HK-2 (cell line): Measurements from ENCODE around the gene TNPO2.
A peak's percentile ranks its signal among the peaks of the same experiment; 100 is the strongest.
"Not testable (repeated sequence)": the region's sequence is repeated elsewhere in the genome, so short reads cannot be mapped to it uniquely, and the experiment has no call there.

ENCODE experiments used
- DNase-seq: peaks from one replicate; pipeline ENCODE4 v3.0.0-alpha.2; 2018; ENCODE audit not compliant: unreplicated experiment

Gene TNPO2

DNA sequence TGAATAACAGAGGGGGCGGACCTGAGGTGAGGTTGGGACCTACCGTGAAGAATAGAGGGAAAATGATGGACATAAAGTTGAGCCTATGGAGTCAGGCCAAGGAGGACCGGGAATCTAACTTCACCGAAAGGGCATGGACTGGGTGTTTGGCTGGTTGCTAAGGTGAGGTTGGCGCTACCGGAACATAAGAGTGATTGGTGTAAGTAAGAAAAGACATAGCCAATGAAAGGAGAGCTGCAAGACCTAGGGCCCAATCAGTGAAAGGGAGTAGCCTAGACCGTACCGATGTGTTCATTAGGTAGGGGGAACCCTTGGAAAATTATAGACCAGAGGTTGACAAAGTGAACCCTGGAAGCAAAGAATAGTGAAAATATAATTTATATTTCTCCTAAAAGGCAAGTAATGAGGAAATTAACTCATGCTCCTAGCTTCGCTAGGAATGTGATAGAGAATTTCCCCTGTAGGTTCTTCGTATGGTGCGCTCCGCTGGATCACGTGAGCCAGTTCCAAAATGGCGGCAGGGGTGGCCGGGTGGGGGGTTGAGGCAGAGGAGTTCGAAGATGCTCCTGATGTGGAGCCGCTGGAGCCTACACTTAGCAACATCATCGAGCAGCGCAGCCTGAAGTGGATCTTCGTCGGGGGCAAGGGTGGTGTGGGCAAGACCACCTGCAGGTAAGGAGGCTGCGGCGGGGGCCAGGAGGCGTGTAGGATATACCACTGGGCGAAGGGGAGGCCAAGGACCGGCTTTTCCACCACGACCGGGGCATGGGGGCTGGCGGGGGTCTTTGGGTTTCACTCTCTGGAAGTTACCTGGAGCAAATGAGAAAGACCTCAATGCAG lies 13.5 kb upstream of the TNPO2 start, which contains the start of gene GET3:
TSS of gene GET3 (plus strand) at position 503 of the 840 bp plus-strand sequence. CDS start at position 512, 9 bp downstream.
- DNase-seq: peak; percentile 93

DNA sequence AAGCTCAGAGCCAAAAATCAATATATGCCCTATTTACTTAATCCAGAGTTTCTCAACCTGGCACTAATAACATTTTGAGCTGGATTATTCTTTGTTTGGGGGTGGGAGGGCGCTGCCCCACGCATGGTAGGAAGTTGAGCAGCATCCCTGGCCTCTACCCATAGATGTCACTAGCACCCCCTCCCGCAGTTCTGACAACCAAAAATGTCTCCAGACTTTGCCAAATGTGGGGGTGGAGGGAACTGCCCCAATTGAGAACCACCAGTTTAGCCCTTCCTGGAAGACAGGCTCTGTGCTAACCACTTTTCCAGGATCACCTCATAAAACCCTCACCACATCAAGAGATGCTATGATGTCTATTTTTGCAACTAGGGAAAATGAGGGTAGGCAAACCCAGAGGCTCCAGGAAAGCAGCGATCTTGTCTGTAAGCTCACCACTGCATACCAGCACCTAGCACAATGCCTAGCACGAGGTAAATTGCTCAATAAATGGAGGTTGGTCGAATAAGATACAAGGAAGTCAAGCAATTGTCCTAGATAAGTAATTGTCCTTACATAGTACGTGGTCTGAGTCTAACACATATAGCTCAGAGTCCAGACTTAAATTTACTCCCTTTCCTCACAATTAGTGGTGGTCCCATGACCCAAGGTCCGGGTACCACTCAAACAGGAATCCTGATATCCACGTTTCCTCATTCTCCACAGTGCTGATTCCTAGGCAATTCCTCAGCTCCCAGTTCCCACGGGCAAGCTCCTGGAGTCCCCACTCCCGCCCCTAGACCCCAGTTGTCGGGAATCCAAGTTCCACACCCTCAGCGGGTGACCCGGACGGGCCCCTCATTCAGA lies 9.9 kb upstream of the TNPO2 start:
- DNase-seq: no peak

DNA sequence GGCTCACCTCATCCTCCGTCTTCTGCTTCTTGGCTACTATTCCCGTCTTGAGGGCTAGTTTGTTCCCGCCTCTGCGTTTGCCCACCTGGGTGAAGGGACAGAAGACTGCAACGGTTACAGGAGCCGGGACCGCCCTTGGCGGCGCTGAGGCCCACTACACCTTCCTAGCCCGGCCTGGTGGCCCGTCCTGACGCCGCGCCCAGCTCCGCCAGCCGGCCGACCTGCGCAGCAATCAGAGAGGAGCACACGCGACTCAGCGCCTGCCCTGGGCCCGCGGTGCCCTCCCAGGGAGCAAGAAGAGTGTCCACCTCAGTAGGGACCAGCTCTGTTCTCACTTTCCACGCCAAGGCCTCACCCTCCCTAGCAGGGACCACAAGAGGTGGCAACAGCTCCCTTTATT lies 7.6 kb upstream of the TNPO2 start:
- no peak for DNase-seq

DNA sequence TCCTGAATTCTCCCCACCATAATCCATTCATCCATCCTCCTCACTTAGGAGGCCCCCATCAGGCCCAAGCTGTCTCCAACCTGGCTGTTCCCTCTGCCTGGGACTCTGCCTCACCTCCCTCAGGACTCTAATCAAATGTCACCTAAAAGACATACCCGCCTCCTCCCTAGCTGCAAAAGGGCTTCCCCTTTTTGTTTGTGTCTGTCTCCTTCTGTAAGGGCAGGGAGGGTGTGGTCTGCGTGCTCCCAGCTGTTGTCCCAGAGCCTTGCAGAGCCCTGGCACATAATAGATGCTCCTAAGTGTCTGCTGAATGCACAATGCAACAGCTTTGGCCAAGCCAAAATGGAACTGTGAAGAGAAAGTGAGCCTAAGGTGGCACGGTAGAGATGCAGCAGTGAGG lies 6.3 kb upstream of the TNPO2 start:
- DNase-seq: no peak

DNA sequence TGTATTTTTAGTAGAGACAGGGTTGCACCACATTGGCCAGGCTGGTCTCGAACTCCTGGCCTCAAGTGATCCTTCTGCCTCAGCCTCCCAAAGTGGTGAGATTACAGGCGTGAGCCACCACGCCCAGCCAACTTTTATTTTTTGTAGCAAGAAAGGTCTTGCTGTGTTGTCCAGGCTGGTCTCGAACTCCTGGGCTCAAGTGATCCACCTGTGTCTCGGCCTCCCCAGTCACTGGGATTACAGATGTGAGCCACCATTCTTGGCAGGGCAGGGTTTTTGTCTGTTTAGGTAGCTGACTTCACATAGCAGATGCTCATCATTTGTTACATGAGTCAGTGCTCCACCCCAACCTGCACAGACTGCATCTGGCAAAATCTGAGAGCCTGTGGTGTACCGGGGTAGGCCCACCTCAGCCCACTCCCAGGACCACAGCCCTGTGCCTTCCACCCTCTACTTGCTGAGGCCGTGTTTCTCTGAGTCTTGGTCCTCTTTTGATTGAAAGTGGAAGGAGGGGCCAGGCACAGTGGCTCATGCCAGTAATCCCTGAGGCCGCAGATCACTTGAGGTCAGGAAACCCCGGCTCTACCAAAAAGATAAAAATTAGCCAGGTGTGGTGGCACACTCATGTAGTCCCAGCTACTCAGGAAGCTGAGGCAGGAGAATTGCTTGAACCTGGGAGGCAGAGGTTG lies 4.2 kb upstream of the TNPO2 start:
- DNase-seq: peak; percentile 67

DNA sequence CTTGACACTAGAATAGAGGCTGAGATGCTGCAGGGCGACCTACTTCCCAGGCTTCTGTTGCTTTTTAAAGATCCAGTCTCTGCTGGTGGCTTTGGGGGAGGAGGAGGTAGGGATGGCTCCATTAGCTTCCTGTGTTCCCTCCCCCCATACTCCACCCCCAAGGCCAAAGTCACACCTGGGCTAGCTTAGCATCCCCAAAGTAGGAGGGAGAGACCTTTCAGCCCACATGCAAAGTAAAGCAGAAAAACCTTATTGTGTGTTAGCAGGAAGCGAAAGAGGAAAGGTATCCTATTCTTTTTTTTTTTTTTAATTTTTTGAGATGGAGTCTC lies 3.2 kb upstream of the TNPO2 start:
- DNase-seq: no peak

DNA sequence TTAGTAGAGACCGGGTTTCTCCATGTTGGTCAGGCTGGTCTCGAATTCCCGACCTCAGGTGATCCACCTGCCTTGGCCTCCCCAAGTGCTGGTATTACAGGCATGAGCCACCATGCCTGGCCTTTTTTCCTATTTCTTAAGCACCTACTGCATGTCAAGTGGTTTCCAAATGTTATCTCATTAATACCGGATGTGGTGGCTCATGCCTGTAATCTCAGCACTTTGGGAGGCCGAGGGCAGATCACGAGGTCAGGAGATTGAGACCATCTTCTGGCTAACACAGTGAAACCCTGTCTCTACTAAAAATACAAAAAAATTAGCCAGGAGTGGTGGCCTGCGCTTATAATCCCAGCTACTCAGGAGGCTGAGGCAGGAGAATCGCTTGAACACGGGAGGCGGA lies 1.9 kb upstream of the TNPO2 start:
- not testable (repeated sequence) for DNase-seq

DNA sequence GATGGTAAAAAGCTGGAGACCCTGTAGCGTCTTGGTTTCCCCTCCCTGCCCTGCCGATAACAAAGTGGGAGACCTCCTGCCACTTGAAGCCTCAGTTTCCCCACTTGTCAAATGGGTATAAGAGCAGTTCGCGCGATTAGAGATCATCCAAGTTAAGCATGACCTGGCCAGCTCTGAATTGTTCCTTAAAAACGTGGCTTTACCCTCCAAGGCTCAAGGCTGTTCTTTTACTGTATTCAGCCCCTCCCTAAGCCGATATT lies 421 bp downstream of the TNPO2 start:
- DNase-seq: no peak

DNA sequence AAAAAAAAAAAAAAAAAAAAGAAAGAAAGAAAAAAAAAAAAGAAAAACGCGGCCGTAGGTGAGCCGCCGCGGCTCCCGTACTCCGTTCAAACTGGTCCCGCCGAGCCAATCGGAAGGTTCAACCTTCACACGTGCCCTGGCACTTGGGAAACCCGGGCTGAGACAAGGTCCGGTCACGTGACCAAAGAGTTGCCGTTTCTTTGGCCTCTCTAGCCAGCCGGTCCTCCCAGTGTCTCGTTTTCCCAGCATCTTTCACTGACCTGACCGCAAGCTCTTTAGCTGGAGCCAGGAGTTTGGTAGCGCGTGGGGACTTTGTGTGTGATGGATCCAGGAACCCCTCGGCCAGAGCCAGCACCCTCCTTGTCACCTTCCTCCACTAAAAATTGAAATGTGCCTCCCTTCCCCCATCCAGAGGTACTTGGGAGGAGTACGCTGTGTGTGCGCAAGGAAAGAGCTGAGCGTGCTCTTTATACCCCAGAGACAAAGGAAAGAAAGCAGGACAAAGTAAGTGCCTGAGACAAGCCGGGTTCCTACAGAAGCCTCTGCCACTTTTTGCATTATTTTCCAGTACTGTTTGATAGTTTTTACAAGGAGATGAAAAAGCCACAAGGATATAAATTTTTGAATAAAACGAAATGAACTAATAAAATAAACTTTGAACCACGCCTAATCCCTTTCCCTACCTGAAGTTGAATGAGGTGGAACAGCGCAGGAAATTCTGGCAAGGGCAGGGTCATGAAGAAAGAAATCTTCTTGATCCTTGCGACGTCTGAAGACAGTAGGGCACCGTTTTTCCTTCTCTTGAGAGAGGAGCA lies 959 bp downstream of the TNPO2 start:
- DNase-seq: peak; percentile 94

DNA sequence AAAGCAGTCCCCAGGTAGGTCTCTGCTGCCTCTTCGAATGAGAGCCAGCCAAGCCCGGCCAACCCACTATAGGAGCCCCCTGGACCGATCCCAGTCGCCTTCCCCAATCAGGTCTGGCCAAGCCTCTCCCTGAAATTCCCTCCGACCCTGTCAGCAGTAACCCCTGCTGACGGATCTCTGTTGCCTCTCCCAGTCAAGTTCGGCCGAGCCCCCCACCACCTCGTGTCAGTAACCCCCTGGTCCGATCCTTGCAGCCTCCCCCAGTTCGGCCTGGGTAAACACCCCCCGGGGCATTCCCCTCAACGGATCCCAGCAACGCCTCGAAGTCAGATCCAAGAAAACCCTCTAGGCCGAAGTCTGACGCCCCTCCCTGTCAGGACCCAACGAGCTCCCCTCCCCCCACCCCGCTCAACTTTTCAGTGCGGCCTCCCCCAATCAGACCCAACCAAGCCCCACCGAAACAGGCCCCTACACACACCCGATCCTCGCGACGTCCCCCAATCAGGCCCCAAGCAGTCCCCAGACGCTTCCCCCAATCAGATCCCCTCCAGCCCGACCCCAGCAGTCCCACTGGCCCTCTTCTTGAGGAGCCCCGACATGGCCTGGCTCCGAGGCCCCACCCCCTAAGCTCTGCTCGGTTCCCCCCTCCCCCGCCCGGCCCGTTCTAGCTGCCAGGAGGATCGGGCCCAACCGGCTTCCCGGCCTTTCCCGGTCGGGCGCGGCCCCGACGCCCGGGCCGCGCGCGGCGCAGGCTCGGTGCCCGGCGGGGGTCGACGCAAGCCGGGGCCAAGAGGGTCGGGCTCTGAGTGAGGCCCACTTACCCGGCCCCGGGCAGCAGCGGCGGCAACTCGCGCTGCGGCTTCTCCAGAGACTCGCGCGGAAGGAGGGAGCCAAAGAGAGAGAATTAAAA lies 1.8 kb downstream of the TNPO2 start:
- peak; percentile 60 for DNase-seq

DNA sequence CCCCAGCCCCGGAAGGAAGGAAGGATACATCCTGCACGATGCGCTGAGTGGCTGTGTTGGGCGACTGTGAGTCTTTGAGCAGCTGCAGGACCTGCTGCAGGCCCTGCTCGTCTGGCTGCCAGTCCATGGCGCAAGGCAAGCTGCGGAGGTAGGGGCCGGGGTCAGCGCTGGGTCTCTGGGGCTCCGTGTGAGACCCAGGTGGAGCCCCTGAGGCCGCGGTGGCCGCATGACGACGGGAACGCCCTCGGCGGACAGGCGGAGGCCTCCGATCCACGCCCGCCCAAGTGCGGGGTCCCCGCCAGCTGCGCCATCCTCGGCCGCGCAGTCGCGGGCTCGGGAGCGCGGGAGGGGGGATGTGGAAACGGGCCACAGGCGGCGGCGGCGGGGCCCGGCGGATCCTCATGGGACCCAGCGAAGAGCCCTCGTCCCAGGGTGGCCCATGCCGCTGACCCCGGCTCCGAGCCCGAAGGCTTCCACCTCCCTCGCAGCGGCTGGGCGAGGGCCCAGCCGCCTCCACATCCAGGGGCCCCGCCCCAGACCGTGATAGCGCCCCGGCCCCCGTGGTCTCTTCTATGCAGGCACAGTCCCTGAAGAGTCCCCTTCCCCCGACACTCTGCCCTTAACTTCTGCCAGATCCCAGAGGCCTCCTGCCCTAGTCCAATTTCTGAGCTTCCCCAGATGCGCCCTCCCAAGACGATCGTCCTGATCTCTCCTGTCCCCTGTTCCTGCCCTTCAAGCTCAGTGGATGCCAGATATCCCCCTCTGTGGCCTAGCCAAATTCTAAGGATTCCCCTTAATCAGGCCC lies 2.7 kb downstream of the TNPO2 start:
- no peak for DNase-seq

DNA sequence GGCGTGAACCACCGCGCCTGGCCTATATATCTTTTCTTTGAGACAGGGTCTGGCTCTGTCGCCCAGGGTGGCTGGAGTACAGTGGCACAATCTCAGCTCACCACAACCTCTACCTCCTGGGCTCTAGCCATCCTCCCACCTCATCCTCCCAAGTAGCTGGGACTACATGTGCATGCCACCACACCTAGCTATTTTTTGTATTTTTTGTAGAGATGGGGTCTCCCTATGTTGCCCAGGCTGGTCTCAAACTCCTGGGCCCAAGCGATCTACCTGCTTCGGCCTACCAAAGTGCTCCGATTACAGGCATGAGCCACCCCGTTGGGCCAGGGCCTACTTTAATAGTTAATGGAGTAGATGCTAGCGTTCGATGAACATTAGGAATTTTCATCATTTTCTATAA lies 3.4 kb downstream of the TNPO2 start:
- DNase-seq: no peak

DNA sequence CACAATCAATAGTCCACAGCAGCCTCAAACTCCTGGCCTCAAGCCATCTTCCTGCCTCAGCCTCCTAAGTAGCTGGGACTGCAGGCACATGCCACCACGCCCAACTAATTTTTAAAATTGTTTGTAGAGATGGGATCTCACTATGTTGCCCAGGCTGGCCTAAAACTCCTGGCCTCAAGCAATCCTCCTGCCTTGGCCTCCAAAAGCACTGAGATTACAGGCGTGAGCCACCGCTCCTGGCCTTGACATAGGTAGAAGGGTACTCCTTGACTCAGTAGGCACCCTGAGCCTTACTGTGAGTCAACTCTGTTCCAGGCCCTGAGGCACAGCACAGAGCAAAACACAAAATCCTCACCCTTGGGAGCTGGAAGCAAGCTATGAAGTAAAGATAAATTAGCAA lies 7.8 kb downstream of the TNPO2 start:
- DNase-seq: no peak

DNA sequence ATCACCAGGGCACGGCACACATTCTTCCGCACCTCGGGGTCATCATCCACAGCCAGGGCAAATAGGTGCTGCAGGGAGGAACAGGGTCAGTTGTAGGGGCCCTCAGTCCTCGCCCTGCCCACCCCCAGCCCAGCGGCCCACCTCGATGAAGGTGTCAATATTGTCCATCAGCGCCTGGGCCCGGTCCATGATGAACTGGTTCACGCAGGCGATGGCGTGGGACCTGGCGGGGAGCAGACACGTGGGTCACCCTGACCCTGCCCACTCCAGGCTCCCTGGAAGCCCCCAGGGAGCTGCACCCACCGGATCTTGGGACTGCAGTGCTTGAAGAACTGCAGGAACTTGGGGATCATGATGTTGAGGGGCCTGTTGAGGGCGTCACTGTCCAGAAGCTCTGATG lies 8.6 kb downstream of the TNPO2 start:
- DNase-seq: no peak

DNA sequence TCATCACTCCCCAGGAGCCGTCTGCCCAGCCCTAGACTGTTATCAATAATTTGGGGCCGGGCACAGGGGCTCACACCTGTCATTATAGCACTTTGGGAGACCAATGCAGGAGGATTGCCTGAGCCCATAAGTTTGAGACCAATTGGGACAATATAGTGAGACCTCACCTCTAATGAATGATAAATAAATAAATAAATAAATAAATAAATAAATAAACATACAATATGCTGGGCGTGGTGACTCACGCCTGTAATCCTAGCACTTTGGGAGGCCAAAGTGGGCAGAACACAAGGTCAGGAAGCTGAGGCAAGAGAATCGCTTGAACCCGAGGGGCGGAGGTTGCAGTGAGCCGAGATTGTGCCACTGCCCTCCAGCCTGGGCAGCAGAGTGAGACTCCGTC lies 10.4 kb downstream of the TNPO2 start:
- DNase-seq: not testable (repeated sequence)

DNA sequence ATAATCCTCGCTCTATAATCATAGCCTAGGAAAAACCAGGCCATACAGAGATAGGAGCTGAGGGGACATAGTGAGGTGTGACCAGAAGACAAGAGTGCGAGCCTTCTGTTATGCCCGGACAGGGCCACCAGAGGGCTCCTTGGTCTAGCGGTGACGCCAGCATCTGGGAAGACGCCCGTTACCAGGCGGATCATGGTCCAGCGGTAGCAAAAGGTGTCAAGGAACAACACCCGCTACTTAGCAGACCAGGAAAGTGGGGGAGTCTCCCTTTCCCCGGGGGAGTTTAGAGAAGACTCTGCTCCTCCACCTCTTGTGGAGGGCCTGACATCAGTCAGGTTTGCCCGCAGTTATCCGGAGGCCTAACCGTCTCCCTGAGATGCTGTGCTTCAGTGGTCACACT lies 11.7 kb downstream of the TNPO2 start:
- DNase-seq: not testable (repeated sequence)

DNA sequence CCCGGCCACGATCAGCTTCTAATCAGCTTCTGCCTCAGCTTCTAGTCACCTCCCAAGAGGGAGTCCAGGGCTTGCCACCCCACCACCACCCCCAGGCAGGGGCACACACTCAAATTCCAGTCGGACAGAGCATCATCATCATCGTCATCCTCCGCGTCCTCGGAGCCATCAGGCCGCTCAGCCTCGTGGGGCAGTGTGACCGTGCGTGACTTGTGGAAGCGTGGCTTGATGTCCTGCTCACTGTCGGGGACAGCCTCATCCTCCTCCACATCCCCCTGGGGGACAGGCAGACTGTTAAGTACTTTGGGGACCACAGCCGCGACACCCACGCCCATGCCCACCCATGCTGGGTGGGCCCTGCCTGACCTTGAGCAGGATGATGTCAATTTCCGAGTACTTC lies 12.5 kb downstream of the TNPO2 start:
- DNase-seq: no peak

DNA sequence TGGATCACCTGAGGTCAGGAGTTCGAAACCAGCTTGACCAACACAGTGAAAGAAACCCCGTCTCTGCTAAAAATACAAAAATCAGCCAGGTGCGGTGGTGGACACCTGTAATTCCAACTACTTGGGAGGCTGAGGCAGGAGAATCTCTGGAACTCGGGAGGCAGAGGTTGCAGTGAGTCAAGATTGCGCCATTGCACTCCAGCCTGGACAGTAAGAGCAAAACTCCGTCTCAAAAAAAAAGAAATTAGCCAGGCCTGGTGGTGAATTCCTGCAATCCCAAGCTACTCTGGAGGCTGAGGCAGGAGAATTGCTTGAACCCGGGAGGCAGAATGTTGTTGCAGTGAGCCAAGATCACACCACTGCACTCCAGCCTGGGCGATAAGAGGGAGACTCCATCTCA lies 15.1 kb downstream of the TNPO2 start:
- DNase-seq: no peak

DNA sequence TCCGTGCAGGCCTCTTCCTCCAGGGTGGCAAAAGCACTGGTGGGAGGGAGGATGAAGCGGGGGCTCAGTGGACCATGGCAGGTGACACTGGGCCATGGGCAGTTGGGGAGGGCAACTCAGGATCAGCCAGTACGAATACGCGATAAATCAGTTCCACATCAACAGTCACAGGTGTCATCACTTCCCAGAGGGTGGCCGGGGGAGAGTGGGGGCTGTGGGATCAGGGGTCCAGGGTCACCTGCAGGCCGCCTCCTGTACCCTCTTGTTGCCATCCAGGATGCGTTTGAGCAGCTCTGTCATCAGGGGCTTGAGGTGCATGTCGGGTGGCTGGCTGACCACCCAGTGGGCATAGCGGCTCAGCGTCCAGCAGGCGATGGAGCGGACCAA lies 17.4 kb downstream of the TNPO2 start:
- no peak for DNase-seq
